Non-pigmented ciliary epithelial cell (primary cell): ENCODE results near the gene DNAH2.
A peak's percentile ranks its signal among the peaks of the same experiment; 100 is the strongest.

Source experiments
- DNase-seq: peaks from one replicate; pipeline ENCODE4 v3.0.0-alpha.2; 2010; ENCODE audit warnings: low read depth

Gene DNAH2

DNA sequence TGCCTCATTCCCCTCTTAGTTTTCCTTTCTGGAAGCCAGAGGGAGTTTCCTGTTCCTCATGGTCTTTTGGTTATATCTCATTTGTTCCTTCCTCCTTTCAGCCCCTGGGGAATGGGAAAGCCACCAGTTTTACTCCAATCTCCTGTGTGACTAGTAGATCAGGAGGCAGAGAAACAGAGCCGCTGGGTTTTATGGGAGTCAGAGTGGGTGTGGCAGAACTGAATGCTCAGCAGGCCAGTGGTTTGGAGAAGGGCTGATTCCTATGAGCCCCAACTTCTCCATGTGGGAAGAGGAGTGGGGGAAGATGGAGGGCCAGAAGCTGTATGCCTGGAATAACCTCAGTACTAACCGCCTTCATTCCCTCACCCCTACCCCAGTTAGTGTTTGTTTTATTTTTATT, 4.1 kb downstream of the DNAH2 start:
- no peak for DNase-seq

DNA sequence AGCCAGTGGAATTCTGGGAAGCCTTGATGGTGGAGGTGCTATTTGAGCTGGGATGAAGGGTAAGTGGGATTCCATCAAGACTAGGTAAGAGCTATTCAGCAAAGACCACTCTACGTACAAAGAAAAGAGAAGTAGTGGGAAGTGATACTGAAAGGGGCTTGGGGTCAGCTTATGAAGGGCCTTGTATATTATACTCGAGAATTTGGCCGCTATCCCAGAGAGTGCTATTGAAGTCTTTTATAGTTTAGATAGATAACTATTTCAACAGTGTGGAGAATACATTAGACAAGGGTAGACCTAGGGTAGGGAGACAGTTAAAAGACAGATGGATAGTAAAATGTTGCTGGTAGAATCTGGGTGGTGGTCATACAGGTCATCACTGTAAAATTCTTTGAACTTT, 10.3 kb downstream of the DNAH2 start:
- no peak for DNase-seq

DNA sequence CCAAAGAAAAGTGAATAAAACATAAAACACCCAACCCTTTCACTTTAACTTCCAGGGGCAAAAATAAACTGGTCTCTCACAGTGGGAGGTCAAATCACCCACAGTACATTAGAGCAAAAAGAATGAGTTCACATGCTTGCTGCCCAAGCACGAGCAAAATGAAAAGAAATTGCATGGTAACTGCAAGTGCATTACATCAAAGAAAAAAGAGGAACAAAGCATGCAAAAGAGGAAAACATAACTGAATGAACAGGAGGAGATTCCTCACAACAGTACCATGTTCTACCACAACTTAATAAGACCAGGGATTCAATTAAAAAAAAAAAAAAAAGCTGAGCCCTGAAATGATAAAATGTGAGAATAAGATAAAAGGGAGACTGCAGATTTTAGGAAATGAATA, 12.3 kb downstream of the DNAH2 start:
- no peak for DNase-seq

DNA sequence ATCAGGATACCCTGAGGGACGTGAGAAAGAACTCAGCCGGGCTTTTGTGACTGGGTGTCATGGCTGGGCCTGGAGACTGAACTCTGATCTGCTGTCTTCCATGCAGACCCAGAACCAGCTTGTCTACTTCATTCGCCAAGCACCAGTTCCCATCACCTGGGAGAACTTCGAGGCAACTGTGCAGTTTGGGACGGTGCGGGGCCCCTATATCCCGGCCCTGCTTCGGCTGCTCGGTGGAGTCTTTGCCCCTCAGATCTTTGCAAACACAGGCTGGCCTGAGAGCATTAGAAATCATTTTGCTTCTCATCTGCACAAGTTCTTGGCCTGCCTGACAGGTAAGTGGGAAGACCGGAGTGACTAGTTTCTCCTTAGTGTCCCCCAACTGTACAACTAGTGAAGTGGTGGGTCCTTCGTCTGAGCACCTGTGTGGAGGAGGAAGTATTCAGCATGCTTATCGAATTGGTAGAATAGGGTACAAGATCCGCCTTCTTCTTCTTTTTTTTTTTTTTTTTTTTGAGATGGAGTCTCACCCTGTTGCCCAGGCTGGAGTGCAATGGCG, 15.5 kb downstream of the DNAH2 start:
- DNase-seq: no peak

DNA sequence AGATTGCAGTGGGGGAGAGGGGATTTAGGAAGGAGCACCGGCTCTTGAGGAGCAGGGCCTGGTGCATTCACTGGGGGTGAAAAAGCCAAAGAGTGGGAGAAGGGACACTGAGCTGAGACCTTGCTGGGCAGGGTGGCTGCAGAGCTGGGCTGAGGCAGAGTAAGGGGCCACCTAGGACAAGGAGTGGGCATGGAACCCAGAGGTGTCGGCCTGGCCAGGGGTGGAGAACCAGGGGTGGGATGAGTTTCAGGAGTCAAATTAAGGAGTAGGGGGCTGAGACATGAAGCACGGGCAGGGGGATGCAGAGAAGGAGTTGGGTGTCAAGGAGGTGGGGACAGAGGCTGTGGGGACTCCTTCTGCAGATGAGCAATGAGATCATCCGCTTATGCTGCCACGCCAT, 20.1 kb downstream of the DNAH2 start:
- no peak for DNase-seq

DNA sequence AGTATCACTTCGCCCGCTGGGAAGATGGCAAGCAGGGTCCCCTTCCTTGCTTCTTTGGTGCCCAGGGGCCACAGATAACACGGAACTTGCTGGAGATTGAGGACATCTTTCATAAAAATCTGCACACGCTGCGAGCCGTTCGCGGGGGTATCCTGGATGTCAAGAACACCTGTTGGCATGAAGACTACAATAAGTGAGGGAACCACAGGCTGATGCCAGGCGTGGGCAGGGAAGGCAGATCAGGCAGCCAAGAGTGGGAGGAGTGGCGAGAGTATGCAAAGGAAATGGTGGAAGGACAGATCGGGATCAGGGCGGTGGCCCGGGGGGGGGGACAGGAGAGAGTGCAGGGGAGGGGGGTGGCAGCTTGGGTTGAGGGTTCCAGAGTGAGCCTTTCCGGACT, 22.2 kb downstream of the DNAH2 start:
- no peak for DNase-seq

DNA sequence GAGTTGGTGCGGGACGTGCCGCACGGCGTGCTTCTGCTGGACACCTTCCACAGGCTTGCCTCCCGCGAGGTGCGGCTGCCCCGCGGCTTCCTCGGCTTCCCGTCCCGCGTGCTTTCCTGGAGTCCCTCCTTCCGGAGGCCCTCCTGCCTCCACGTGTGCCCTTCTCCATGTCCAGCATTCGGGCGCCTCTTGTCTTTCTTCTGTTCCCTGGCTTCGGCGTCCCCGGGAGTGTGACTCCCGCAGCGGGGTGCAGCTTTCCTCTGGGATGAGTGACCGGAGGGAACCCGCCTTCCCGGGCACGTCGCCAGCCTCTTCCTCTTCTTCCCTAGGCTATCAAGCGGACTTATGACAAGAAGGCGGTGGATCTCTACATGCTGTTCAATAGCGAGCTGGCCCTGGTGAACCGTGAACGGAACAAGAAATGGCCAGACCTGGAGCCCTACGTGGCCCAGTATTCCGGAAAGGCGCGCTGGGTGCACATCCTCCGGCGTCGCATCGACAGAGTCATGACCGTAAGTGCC, 23.0 kb downstream of the DNAH2 start:
- no peak for DNase-seq

DNA sequence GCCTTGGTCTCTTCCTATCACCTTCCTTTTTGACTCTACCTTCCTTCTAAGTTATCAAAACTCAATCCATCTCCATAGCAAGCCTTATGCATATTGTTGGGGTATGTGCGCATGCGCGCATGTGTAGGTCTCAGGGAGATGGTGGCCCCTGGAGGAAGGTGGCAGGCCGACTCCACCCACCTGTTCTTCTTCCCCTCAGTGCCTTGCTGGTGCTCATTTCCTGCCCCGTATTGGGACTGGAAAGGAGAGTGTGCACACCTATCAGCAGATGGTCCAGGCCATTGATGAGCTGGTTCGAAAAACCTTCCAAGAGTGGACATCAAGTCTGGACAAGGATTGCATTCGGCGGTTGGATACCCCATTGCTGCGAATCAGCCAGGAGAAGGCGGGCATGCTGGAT, 25.2 kb downstream of the DNAH2 start:
- DNase-seq: no peak

DNA sequence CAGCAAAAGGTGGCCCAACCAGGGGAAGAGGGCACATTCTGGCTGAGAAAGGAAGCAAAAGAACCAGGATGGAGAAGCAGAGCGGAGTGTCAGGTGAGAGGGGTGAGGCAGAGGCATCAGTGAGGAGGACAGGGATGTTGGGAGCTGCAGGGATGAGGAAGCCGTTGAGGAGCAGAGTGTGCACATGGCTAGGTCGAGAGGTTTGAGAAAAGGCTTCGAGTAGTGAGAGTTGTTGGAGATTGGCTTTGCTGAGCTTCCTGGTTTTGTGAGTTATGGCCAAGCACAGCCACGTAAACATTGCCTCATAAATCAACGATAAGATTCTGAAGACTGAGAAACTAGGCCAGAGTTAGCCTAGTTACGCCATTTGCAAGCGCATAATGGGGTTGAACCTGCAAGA, 26.9 kb downstream of the DNAH2 start:
- no peak for DNase-seq

DNA sequence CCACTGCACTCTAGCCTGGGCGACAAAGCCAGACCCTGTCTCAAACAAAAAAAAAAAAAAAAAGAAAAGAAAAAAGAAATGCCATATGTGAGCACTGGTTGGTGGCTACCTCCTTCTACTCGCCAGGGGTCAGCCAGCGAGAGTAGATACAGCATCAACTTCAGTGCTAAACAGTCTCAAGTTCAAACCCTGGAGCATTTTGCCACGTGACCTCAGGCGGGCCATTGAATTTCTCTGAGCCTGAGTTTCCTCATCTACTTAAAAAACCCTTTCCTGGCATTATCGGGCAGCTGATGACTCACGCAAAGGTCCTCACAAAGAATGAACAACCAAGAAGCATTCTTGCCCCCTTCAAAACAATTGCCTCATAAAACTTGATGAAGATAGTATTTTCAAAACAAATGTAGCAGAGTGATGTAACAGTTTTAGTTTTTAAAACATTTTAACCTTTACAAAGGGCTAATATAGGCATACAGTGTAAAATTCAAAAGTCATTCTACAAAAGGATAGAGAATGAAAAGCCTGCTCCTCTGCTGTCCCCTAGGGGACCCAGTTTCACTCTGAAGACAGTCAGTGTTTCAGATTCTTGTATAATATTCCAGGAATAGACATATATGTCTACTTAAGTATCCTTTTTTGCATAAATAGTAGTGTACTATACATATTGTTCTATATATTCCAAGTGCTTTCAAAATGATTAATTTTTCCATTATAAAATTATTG, 28.4 kb downstream of the DNAH2 start:
- peak; percentile 48 for DNase-seq

DNA sequence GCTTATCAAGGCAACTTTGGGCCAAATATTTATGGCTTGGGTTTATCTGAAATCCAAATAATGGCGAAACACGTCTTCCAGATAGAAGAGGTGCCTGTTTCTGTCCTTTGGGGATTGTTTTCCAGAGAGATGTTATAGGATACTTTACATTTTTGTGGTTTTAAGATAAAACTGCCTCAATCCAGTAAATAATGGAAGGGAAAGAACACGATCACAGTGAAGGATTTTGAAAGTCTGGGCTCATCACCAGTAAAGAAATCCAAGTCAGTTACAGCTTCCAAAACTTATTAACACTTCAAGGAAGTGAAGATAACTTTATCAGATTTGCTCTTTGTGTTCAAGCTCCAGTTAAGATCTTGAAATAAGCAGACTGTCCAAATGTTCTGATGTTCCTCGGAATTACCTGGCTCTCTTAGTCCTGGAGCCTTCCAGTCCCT, 30.1 kb downstream of the DNAH2 start:
- DNase-seq: no peak

DNA sequence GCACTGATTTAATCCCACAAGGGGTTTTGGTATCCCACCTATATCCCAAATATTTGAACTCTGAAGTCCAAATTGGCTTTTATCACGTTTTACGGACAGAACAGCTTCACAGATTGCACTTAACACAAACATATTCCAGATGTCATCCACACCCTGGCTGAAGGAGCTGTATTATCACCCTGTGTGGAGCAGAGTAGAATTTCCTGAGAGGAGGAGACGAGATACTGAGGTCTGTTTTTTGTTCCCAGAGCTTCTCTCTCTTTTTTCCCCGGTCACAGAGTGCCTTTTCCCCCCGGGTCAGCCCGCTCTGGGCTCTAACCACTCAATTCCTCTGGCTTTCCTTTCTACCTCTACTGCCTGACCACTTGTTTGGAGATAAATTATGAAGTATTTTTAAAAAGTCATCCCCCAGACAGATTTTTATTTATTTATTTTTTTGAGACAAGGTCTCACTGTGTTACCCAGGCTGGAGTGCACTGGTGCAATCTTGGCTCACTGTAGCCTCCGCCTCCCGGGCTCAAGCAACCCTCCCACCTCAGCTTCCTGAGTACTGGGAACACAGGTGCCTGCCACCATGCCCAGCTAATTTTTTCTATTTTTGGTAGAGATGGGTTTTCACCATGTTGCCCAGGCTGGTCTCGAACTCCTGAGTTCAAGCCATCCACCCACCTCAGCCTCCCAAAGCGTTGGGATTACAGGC, 30.7 kb downstream of the DNAH2 start:
- no peak for DNase-seq

DNA sequence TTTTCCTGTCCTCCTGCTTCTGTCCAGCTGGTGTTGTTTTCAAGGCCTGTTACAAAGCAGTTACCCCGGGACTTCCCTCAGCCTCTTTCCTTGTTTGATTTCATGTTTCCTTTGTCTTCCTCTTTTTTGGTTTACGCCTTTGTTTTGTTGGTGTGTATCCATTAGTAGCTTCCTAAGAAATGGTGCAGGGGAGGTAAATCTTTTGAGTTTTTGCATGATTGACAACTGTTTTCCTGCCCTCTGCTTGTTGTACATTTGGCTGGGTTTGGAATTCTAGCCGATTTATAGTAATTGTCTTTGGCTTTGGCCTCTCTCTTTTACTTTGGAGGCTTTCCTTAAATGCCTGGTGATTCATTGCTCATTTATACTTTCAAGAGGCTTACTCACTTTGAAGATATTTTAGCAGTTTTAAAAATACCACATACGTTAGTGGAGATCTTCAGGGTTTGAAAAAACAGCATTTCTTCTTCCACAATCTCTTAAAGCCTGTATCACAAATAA, 32.8 kb downstream of the DNAH2 start:
- peak; percentile 64 for DNase-seq

DNA sequence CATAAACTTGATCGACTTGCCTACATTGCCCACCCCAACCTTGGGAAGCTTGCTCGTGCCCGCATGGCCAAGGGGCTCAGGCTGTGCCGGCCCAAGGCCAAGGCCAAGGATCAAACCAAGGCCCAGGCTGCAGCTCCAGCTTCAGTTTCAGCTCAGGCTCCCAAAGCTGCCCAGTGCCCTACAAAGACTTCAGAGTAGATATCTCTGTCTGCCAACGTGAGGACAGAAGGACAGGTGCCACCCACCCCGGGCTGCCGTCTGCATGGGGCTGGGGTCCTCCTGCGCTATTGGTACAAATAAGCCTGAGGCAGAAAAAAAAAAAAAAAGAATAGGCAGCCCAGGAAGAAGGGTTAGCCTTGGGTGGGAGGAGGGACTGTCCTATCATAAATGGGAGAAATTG, 37.1 kb downstream of the DNAH2 start:
- no peak for DNase-seq

DNA sequence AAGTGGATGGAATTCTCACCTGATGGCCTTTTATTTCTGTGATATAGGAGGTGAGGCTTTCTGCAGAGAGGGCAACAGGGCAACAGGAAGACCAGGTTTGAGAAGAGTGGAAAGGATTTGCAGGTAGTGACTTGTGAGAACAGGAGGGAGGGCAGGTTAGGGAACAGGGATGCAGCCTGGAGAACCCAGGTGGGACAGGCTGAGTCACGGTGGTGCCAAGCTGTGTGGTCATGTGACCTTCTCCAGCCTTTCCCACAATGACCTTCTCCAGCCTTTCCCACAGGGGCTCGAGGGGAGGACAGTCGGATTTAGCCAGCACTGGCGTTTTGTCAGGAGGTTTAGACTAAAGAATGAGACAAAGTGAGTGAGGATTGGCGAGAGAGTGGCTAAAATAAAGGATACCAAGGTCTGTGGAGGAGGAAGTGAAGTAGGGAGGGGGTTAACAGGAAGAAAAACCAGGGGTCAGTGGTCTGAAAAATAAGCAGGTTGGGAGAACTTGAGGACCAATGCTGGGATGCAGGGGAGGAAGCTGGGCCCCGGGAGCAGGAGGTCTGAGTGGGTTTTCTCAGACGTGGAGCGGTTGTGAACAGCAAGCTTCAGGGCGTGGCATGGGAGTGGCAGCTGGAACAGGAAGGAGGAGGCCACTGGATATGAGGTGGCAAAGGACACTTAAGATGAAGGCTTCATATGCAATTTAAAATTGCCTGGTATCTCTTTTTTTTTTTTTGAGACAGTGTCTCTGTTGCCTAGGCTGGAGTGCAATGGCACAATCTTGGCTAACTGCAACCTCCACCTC, 37.7 kb downstream of the DNAH2 start:
- DNase-seq: no peak

DNA sequence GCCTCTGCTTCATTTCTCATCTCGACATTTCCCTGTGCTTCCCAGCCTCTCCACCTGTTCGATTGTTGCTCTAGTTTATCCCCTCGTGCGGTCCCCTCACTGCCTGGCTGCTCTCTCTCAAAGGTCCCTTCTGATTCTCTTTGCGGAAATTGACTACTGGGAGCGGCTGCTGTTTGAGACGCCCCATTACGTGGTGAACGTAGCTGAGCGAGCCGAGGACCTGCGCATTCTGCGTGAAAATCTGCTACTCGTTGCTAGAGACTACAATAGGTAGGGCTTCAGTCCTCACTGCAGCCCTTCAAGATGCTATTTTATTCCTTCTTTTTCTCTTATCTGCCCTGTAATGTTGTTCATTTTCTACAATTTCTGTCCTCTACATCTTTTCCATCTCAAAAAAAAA, 39.4 kb downstream of the DNAH2 start:
- no peak for DNase-seq

DNA sequence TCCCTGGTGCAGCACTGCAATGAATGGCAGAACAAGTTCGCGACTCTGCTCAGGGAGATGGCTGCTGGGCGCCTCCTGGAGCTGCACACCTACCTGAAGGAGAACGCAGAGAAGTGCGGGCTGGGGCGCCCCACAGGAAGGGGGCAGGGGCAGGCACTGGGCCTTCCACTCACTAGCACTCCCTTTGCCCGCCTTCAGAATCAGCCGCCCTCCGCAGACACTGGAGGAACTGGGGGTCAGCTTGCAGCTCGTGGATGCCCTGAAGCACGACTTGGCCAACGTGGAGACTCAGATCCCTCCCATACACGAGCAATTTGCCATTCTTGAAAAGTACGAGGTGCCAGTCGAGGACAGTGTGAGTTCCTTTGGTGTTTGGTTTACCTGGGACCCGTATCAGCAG, 46.4 kb downstream of the DNAH2 start:
- DNase-seq: no peak

DNA sequence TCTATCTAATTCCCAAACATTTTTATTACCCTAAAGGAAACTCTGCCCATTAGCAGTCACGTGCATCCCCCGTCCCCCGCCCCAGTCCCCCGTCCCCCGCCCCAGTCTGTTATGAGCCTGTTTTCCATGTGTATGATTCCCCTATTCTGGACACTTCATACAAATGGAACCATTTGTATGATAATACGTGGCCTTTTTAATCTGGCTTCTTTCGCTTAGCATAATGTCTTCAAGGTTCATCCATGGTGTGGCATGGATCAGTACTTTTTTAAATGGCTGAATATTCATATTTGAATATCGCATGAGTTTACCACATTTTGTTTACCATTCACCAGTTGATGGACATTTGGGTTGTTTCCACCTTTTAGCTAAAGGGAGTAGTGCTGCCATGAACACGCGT, 49.5 kb downstream of the DNAH2 start:
- no peak for DNase-seq

DNA sequence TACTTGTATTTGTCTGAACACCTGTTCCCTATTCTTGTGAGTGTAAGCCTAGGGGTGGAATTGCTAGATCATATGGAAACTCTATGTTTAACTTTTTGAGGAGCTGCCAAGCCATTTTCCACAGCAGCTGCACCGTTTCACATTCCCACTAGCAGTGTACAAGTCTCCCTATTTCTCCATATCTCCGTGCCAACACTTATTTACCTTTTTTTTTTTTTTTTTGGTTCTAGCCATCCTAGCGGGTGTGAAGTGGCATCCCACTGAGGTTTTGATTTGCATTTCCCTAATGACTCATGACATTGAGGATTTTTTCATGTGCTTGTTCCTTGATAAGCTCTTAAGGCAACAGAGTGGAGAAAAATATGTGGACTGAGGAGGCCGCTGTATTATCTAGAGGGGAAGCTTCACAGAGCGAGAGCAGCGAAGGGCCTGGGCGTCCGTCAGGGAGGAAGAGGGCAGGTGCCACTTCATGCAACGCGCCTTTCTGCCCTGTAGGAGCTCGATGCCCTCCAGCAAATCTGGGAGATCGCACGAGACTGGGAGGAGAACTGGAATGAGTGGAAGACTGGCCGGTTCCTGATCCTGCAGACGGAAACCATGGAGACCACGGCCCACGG, 50.0 kb downstream of the DNAH2 start:
- no peak for DNase-seq

DNA sequence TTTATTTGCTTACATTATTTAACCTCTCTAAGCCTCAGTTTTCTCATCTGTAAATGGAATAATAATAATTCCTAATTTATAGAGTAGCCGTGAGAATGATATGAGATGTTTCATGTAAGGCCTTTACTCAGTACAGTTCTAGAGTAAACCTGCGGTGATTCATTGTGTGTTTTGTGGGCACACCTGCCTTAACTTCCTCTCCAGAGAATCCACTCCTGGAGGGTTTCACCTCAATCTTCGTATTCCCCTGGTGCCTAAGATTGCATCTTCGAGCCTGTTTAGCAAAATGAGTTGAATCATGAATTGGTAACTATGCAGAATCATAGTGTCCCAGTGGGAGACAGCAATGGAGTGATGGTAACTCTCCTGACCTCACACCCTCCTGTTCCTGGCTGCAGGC, 52.3 kb downstream of the DNAH2 start:
- DNase-seq: no peak

DNA sequence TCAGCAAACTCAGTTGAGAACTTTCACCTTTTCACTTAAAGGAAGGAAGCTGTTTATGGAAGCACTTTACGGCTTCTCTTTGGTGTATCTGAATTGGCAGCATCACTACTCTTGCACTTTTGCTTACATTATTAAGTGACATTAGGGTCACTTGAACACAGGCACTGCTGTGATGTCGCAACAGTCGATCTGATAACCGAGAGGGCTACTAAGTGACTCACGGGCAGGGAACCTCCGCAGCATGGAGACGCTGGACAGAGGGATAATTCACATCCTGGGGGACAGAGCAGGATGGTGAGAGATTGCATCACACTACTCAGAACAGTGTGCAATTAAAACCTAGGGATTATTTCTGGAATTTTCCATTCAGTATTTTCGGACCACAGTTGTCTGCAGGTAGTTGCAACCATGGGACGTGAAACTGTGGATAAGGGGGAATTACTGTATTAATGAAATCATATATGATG, 56.5 kb downstream of the DNAH2 start:
- no peak for DNase-seq

DNA sequence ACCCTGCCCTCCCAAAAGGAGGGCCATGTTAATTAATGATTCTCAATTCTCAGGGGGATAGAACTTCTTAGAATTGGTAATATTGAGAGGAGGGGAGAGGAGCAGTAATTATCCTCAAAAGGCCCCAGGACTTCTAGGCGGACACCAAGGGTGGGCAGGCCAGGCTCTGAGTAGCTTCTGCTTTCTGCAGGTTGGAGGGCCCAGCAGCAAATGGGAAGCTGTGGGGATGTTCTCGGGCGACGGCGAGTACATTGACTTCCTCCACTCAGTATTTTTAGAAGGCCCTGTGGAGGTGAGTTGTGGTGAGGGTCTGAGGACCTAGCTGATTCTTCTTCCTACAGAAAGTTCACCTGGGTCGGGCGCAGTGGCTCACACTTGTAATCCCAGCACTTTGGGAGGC, 57.5 kb downstream of the DNAH2 start:
- DNase-seq: no peak
